ENCODE data around the gene CHD9.
A peak's percentile ranks its signal among the peaks of the same experiment; 100 is the strongest.
"Not testable (repeated sequence)": the region's sequence is repeated elsewhere in the genome, so short reads cannot be mapped to it uniquely, and the experiment has no call there.

Gene CHD9

DNA sequence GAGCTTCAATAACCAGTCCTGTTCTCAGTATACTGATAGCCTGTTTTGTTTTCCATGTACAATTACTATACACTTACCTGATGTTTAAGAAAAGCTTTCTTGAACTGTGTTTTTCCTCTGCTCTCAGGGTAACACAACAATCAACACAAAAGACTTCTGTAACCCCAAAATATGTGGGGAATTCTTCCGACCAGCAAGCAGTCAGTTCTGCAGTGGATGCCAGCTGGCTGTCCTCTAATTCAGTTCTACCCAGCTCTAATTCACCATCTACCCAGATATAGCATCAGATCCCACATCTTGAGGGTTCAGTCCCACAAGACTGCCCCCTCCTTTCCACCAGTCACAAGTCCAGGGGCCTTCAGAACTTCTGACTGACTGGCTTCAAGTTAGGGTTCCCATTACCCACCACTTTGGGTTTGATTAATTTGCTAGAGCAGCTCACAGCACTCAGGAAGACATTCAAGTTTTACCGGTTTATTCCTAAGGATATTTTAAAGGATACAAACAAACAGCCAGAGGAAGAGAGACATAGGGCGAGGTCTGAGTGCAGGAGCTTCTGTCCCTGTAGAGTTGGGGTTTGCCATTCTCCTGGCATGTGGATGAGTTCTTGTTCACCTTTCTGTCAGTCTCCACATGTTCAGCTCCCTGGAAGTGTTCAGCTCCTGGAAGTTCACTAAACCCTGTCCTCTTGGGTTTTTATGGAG, 178.2 kb downstream of the CHD9 start:
- TF ChIP-seq Cebpa-rat (IDR thresholded peaks at IDR 0.05), result no peak
- no peak overlapping the region for H3K9ac ChIP-seq
- peaks cover 95 to 100% (median 99%) of the 10 kb centered on the region in 11 experiments for H3K36me3 ChIP-seq
- no peak overlapping the region for H3K4me3 ChIP-seq
- H3K27ac ChIP-seq, result no peak overlapping the region
- H3K4me1 ChIP-seq, result no peaks in the 10 kb centered on the region
- no peak overlapping the region for H3K4me2 ChIP-seq
- H4K20me1 ChIP-seq, result peaks cover 0 to 13% (median 0%) of the 10 kb centered on the region in 11 experiments; a peak in 3 of 22 replicates
- no peaks in the 10 kb centered on the region for H3K9me3 ChIP-seq (replicated peaks in 1 of 11)
- no peaks in the 10 kb centered on the region; a peak in 1 of 22 replicates for H3K27me3 ChIP-seq

DNA sequence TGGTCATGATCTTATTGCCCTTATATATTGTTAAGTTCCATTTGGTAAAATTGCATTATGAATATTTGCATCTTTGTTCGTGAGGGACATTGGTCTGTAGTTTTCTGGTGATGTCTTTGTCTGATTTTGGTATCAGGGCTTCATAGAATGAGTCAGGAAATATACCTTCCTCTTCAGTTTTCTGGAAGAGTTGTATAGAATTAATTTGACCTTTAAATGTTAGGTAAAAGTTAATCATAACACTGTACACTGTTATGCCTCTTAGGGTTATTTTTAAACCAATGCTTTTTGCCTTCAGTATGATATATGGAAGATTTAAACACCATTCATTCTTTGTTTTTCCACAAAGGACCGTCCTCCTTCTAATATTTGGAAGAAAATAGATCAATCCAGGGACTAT, 180.0 kb downstream of the CHD9 start:
- no peaks in the 10 kb centered on the region for H3K4me1 ChIP-seq
- H3K27me3 ChIP-seq, result no peaks in the 10 kb centered on the region; a peak in 1 of 22 replicates
- no peak overlapping the region for H3K4me2 ChIP-seq
- no peaks in the 10 kb centered on the region for H3K9me3 ChIP-seq (replicated peaks in 1 of 11)
- H3K36me3 ChIP-seq, result peaks cover 96 to 100% (median 99%) of the 10 kb centered on the region in 11 experiments
- TF ChIP-seq Cebpa-rat (IDR thresholded peaks at IDR 0.05), result no peak
- no peak overlapping the region for H3K27ac ChIP-seq
- peaks cover 0 to 17% (median 0%) of the 10 kb centered on the region in 11 experiments; a peak in 3 of 22 replicates for H4K20me1 ChIP-seq
- no peak overlapping the region for H3K9ac ChIP-seq
- H3K4me3 ChIP-seq, result no peak overlapping the region

- H3K36me3 ChIP-seq, result peaks cover 90 to 97% (median 93%) of the 10 kb centered on the region in 11 experiments
- no peak for TF ChIP-seq Cebpa-rat (IDR thresholded peaks at IDR 0.05)
- H3K4me1 ChIP-seq, result no peaks in the 10 kb centered on the region
- H3K4me3 ChIP-seq, result no peak overlapping the region
- no peak overlapping the region for H3K27ac ChIP-seq
- H3K9ac ChIP-seq, result no peak overlapping the region
- peaks cover 0 to 17% (median 0%) of the 10 kb centered on the region in 11 experiments; a peak in 3 of 22 replicates for H4K20me1 ChIP-seq
- H3K27me3 ChIP-seq, result no peaks in the 10 kb centered on the region; a peak in 1 of 22 replicates
- no peak overlapping the region for H3K4me2 ChIP-seq
- H3K9me3 ChIP-seq (replicated peaks in 1 of 11), result no peaks in the 10 kb centered on the region
These were observed 181.1 kb downstream of the CHD9 start for GRCh38 chr16:53235851-53236250.

GRCh38 chr16:53249331-53249730, 194.5 kb downstream of the CHD9 start:
- Histone ChIP-seq H3K27me3 (no peaks in the 10 kb centered on the region), H4K20me1 (peaks cover 0 to 4% (median 0%) of the 10 kb centered on the region in 11 experiments; a peak in 2 of 22 replicates), H3K36me3 (peaks cover 90 to 100% (median 98%) of the 10 kb centered on the region in 11 experiments), H3K4me3 (no peak overlapping the region), H3K9me3 (replicated peaks in 1 of 11) (peaks cover 0 to 17% (median 12%) of the 10 kb centered on the region in 11 experiments; a peak in 14 of 22 replicates), H3K4me2 (no peak overlapping the region), H3K27ac (no peak overlapping the region), H3K4me1 (no peaks in the 10 kb centered on the region), H3K9ac (no peak overlapping the region)
- TF ChIP-seq Cebpa-rat (IDR thresholded peaks at IDR 0.05), result no peak

GRCh38 chr16:53257001-53257400, 202.2 kb downstream of the CHD9 start:
- Histone ChIP-seq H4K20me1 (no peaks in the 10 kb centered on the region), H3K9me3 (replicated peaks in 1 of 11) (peaks cover 0 to 11% (median 7%) of the 10 kb centered on the region in 11 experiments; a peak in 13 of 22 replicates), H3K4me1 (no peaks in the 10 kb centered on the region), H3K27ac (no peak overlapping the region), H3K4me3 (no peak overlapping the region), H3K9ac (no peak overlapping the region), H3K4me2 (no peak overlapping the region), H3K27me3 (no peaks in the 10 kb centered on the region), H3K36me3 (peaks cover 84 to 100% (median 95%) of the 10 kb centered on the region in 11 experiments)
- no peak for TF ChIP-seq Cebpa-rat (IDR thresholded peaks at IDR 0.05)

DNA sequence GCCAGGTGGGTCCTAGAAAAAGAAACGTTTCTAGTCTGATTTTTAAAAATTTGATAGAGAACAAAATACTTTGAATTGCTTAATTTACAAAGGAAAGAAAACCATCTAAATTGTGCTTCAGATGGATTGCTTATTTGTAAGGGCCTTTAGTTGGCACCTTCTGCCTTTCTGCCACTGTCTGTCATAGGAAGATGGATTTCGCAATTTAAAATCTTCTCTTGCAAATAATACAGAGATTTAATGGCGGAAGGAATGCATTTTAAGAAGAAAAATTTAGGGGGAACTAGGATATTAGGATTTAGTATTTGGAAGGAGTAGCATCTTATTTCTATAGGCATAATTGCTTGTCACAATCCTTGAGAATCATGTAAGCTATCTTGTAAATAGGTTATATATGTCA, 204.0 kb downstream of the CHD9 start:
- Histone ChIP-seq H3K9me3 (replicated peaks in 1 of 11) (peaks cover 0 to 11% (median 6%) of the 10 kb centered on the region in 11 experiments; a peak in 10 of 22 replicates), H3K36me3 (peaks cover 83 to 100% (median 94%) of the 10 kb centered on the region in 11 experiments), H3K9ac (no peak overlapping the region)

GRCh38 chr16:53261276-53261675, 206.5 kb downstream of the CHD9 start:
- Histone ChIP-seq H3K9me3 (replicated peaks in 1 of 11) (peaks cover 0 to 11% (median 6%) of the 10 kb centered on the region in 11 experiments; a peak in 10 of 22 replicates), H3K4me1 (no peaks in the 10 kb centered on the region), H3K4me2 (no peak overlapping the region), H4K20me1 (no peaks in the 10 kb centered on the region), H3K4me3 (no peak overlapping the region), H3K27me3 (no peaks in the 10 kb centered on the region), H3K27ac (no peak overlapping the region), H3K36me3 (peaks cover 80 to 100% (median 91%) of the 10 kb centered on the region in 11 experiments), H3K9ac (no peak overlapping the region)
- no peak for TF ChIP-seq Cebpa-rat (IDR thresholded peaks at IDR 0.05)

More for the DNA sequence above, 204.0 kb downstream of the CHD9 start:
- no peak overlapping the region for H3K4me3 ChIP-seq
- H3K4me2 ChIP-seq, result no peak overlapping the region
- TF ChIP-seq Cebpa-rat (IDR thresholded peaks at IDR 0.05), result peak in 1 of 11 experiments; percentile 43; a peak in 2 of 22 replicates
- H4K20me1 ChIP-seq, result no peaks in the 10 kb centered on the region
- no peaks in the 10 kb centered on the region for H3K27me3 ChIP-seq
- no peaks in the 10 kb centered on the region for H3K4me1 ChIP-seq
- H3K27ac ChIP-seq, result no peak overlapping the region

DNA sequence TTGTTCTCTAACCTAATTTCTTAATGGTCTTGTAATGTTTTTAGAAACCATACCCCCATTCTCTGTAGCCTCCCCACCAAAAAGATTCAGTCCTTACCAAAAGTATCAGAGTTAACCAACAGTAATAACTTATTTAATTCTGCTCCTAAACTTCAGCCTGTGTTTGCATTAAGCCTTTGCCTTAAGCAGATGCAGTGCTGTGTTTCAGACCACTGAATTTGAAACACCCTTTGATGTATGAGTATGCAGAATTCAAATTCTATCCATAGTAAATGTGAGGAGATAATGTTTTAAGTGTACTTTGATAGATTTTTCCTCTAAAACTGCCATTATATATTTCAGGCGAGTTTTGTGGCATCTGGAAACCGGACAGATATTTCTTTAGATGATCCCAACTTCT, 207.9 kb downstream of the CHD9 start:
- Histone ChIP-seq H3K9me3 (replicated peaks in 1 of 11) (peaks cover 0 to 11% (median 6%) of the 10 kb centered on the region in 11 experiments; a peak in 10 of 22 replicates), H3K27me3 (no peaks in the 10 kb centered on the region), H3K4me3 (no peak overlapping the region), H3K9ac (no peak overlapping the region), H3K4me2 (no peak overlapping the region), H3K4me1 (no peaks in the 10 kb centered on the region), H3K27ac (no peak overlapping the region), H3K36me3 (peaks cover 74 to 99% (median 88%) of the 10 kb centered on the region in 11 experiments), H4K20me1 (no peaks in the 10 kb centered on the region)
- TF ChIP-seq Cebpa-rat (IDR thresholded peaks at IDR 0.05), result no peak

DNA sequence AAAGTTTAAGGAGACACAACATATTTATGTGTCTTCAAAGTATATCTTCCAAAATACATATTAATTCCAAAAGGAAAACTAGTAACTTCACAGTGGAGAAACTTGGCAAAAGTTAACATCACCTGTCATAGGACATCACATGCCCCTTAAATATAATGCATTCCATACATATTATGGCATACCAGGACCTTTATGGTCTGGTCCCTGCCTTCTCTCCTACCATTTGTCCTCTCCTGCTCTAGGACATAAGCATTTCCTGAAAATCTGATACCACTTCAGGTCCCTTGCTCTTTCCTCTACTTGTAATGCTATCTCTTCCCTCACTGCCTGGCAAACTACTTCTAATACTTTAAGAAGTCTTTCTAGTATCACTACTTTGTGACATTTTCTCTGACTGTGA, 211.4 kb downstream of the CHD9 start:
- no peaks in the 10 kb centered on the region for H3K27me3 ChIP-seq
- H3K9ac ChIP-seq, result no peak overlapping the region
- H3K4me2 ChIP-seq, result no peak overlapping the region
- no peak overlapping the region for H3K27ac ChIP-seq
- no peaks in the 10 kb centered on the region; a peak in 1 of 22 replicates for H4K20me1 ChIP-seq
- H3K4me3 ChIP-seq, result no peak overlapping the region
- H3K36me3 ChIP-seq, result peaks cover 74 to 99% (median 88%) of the 10 kb centered on the region in 11 experiments
- H3K9me3 ChIP-seq (replicated peaks in 1 of 11), result no peaks in the 10 kb centered on the region
- H3K4me1 ChIP-seq, result no peaks in the 10 kb centered on the region
- TF ChIP-seq Cebpa-rat (IDR thresholded peaks at IDR 0.05), result no peak

- H3K27me3 ChIP-seq, H3K4me2 ChIP-seq, H3K27ac ChIP-seq, H3K4me3 ChIP-seq, H3K9ac ChIP-seq: not testable (repeated sequence)
- H4K20me1 ChIP-seq, result peaks cover 0 to 16% (median 5%) of the 10 kb centered on the region in 11 experiments; a peak in 6 of 22 replicates
- H3K36me3 ChIP-seq, result peaks cover 81 to 93% (median 88%) of the 10 kb centered on the region in 11 experiments
- H3K4me1 ChIP-seq, result peaks cover 0 to 11% (median 0%) of the 10 kb centered on the region in 10 experiments; a peak in 4 of 20 replicates
- peaks cover 16 to 41% (median 35%) of the 10 kb centered on the region in 11 experiments; a peak in 20 of 22 replicates for H3K9me3 ChIP-seq (replicated peaks in 1 of 11)
These were observed 223.7 kb downstream of the CHD9 start for GRCh38 chr16:53278498-53278897.
